GM13976 (cell line): ENCODE results near the gene SOX14.

ENCODE experiments used
- DNase-seq: peaks from one replicate; pipeline ENCODE4 v3.0.0; 2012; ENCODE audit warnings: low spot score
- in situ Hi-C: fragments of 300-500 bp; cut with MboI; formaldehyde crosslinking; loops from one replicate; pipeline ENCODE4 v1.12.0; 2022; ENCODE audit warnings: low sequenced_read_pairs, mixed read lengths, inconsistent platforms; ENCODE audit not compliant: unreplicated experiment
- TF ChIP-seq, protein P1 (sequence below): IDR thresholded peaks from 2 replicates; pipeline ENCODE4 v1.5.1; 2012; ENCODE audit warnings: borderline replicate concordance, mild to moderate bottlenecking; ENCODE audit not compliant: insufficient read depth; ENCODE audit errors: extremely low read depth, missing control alignments, control extremely low read depth

SOX14 gene

DNA sequence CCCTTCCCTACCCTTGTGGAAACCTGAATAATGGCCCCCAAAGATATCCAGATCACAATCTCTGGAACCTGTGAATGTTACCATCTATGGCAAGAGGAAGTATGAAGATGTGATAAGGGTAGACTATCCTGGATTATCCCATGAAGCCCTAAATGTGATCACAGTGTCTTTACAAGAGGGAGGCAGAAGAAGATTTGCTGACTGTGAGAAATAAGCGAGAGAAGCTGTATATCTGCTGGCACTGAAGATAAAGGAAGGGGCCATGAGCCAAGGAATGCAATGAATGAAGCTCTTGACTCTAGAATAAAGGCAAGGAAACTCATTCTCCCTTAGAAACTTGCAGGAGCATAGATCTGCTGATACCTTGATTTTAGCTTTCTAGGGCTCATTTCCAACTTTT, 39.1 kb downstream of the SOX14 start:
- TF ChIP-seq, protein P1, sequence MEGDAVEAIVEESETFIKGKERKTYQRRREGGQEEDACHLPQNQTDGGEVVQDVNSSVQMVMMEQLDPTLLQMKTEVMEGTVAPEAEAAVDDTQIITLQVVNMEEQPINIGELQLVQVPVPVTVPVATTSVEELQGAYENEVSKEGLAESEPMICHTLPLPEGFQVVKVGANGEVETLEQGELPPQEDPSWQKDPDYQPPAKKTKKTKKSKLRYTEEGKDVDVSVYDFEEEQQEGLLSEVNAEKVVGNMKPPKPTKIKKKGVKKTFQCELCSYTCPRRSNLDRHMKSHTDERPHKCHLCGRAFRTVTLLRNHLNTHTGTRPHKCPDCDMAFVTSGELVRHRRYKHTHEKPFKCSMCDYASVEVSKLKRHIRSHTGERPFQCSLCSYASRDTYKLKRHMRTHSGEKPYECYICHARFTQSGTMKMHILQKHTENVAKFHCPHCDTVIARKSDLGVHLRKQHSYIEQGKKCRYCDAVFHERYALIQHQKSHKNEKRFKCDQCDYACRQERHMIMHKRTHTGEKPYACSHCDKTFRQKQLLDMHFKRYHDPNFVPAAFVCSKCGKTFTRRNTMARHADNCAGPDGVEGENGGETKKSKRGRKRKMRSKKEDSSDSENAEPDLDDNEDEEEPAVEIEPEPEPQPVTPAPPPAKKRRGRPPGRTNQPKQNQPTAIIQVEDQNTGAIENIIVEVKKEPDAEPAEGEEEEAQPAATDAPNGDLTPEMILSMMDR, result no peak
- in situ Hi-C loops, result no loop called here
- DNase-seq, result no peak

DNA sequence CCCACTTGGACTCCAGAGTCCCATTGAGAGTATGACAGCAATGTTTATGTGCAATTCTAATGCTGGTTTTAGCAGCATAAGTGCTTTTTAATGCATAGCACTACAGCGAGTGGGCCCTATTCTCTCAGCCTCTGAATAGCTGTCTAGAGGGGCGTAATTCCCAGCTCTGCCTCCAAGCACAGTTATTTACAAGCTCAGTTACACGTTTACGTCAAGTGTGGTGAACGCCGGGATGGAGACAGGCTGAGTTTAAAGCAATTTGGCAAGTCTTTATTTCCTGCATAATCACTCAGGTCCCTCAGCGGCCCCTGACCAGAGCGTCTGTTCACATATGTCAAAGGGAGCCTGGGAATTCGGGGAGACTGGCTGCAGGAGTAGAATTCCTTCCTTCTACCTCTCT, 43.9 kb downstream of the SOX14 start:
- TF ChIP-seq, protein P1, result no peak
- no peak for DNase-seq
- in situ Hi-C loops, result no loop called here

DNA sequence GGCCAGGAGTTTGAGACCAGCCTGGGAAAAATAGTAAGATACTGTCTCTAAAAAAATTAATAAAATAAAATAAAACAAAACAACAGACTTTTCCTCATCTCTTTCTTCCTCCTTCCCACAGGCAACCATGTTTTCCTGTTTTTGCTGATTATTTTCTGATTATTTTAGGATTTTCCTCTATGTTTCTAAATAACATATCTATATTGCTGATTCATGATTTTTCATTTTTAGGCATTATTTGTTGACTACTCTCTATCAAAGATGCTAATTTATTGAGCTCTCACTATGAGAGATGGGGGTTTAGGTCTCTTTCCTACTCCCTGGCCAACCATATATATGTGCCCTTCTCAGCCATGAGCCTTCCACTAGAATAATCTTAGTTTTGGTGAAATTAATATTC, 45.4 kb downstream of the SOX14 start:
- in situ Hi-C loops, result no loop called here
- DNase-seq, result no peak
- TF ChIP-seq, protein P1, result no peak

DNA sequence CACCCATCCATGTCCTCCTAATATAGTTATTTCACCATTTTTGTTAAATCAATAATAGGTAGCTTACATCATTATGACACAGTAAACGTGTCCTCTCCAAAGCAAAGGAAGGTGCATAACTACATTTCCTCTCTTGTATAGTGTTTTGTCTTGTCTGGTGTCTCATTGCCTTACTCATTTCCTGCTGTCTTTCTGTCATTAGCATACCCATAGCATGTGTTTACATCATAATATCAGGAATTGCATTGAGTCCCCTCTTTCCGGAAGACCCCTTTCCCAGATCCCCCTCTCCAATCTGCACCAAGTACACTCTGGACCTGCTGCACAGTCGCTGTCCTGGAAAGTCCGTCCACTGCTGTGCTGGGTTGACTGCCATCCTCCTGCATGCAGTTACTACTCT, 47.9 kb downstream of the SOX14 start:
- DNase-seq, result no peak
- in situ Hi-C loops, result no loop called here
- TF ChIP-seq, protein P1, result no peak

DNA sequence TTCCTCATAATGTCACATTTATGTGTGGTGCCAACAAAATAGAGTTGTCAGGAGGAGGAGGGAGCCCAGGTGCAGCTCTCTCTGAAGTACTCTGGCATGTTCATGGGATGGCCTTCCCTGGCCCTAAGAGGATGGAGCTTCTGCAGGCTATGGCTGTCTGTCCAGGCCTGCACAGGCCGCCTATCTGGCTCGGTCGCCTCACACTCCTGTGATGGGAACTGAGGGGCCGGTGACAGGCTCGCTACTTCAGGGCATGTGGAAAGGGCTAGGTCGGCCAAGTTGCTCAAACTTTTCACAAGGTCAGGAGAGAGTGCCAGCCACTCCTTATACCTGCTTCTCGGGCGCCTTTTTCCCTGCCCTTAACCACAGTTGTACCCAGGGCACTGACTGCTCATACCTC, 51.1 kb downstream of the SOX14 start:
- DNase-seq, result no peak
- in situ Hi-C loops, result no loop called here
- TF ChIP-seq, protein P1, result no peak
